ENCODE data around the gene ANGPT4. TPM values are rescaled to one million over a fixed set of nuclear protein-coding genes. Genes with fewer than 3 reads are reported as not detected.

Gene ANGPT4
- total RNA-seq, 1 experiment from 2014 or later: not detected

DNA sequence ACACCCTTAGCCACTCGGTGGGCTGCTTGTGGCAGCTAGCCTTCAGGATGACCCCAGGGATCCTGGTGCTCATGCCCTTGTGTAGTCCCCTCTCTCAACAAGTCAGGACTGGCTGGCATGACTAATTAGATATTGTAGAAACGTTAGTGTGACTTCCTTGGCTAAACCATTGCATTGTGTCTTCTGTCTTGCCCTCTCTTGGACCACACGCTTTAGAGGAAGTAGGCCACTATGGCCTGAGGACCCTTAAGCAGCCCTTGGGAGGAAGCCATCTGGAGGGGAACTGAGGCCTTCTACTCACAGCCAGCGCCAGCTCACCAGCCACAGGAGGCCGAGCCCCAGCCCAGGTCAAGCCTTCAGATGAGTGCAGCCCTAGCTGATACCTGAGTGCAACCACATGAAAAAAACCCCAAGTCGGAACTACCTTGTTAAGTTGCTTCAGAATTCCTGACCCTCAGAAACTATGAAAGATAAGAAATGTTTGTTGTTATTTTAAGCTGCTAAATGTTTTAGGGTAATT lies 10.1 kb downstream of the ANGPT4 start:
- Histone ChIP-seq H3K36me3 (ENCODE audit: control insufficient read depth, insufficient read depth, low read length) (no peaks in the 10 kb centered on the region), H3K4me1 (ENCODE audit: control insufficient read depth, insufficient read depth, low read length) (peaks cover 5% of the 10 kb centered on the region), H3K27me3 (ENCODE audit: control insufficient read depth, insufficient read depth, low read length) (no peaks in the 10 kb centered on the region), H3K4me3 (ENCODE audit: low read depth in 2 of 2, low read length in 2 of 2) (no peak overlapping the region), H3K27ac (ENCODE audit: low read length) (no peak overlapping the region), H3K9me3 (ENCODE audit: control insufficient read depth, insufficient read depth, low read depth, low read length) (no peaks in the 10 kb centered on the region)
- ChIA-PET CTCF (no interaction called here), POLR2A (no interaction called here)
- TF ChIP-seq TCF7L2 (IDR thresholded peaks at IDR 0.05; ENCODE audit: low read depth, low read length) (no peak), CTCF (IDR thresholded peaks at IDR 0.05) (no peak), POLR2AphosphoS5 (IDR thresholded peaks at IDR 0.05; ENCODE audit: low read depth, low read length) (no peak), SIN3A (IDR thresholded peaks at IDR 0.05; ENCODE audit: borderline replicate concordance, insufficient read depth, low read depth, low read length) (no peak)
- TF ChIP-seq, protein P1, sequence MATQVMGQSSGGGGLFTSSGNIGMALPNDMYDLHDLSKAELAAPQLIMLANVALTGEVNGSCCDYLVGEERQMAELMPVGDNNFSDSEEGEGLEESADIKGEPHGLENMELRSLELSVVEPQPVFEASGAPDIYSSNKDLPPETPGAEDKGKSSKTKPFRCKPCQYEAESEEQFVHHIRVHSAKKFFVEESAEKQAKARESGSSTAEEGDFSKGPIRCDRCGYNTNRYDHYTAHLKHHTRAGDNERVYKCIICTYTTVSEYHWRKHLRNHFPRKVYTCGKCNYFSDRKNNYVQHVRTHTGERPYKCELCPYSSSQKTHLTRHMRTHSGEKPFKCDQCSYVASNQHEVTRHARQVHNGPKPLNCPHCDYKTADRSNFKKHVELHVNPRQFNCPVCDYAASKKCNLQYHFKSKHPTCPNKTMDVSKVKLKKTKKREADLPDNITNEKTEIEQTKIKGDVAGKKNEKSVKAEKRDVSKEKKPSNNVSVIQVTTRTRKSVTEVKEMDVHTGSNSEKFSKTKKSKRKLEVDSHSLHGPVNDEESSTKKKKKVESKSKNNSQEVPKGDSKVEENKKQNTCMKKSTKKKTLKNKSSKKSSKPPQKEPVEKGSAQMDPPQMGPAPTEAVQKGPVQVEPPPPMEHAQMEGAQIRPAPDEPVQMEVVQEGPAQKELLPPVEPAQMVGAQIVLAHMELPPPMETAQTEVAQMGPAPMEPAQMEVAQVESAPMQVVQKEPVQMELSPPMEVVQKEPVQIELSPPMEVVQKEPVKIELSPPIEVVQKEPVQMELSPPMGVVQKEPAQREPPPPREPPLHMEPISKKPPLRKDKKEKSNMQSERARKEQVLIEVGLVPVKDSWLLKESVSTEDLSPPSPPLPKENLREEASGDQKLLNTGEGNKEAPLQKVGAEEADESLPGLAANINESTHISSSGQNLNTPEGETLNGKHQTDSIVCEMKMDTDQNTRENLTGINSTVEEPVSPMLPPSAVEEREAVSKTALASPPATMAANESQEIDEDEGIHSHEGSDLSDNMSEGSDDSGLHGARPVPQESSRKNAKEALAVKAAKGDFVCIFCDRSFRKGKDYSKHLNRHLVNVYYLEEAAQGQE (IDR thresholded peaks at IDR 0.05; ENCODE audit: insufficient read depth in 1 of 2, low read depth in 2 of 2, low read length in 1 of 2): no peak
- DNase-seq (ENCODE audit: low read depth, low spot score) (no peak), ATAC-seq (no peak)
- intact Hi-C loops (cut with micrococcal nuclease; ENCODE audit: unreplicated experiment) (no loop called here), in situ Hi-C loops (cut with HindIII; ENCODE audit: low pct_unique_long_range_greater_than_20kb, low sequenced_read_pairs) (no loop called here)
- BruUV-seq (replicated peaks): no TSS peak

DNA sequence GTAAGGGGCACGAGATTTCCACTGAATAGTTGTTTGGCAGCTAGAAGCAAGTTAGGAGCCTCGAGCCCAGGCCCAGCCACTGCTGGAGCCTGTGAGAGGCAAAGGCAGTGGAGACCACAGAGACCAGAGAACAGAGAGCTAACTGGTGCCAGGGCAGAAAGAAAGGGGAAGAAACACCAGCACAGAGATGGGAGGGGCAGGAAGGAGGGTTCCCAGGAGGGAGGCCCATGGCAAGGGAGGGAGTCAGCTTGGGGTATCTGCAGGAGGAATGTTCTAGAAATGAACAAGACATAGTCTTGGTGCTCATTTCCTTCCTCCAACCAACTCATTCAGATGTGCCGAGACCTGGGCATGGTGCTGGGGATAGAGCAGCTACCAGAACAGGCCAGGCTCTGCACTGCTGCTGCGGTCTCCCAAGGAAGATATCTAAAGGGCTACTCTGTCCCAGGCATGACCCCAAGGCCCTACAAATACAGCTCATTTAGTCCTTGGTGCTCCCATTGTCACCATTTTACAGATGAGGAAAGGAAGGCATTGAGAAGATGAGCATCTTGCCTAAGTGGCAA lies 10.7 kb downstream of the ANGPT4 start:
- CTCF ChIA-PET: no interaction called here
- TF ChIP-seq SIN3A (IDR thresholded peaks at IDR 0.05; ENCODE audit: borderline replicate concordance, insufficient read depth, low read depth, low read length) (no peak), POLR2AphosphoS5 (IDR thresholded peaks at IDR 0.05; ENCODE audit: low read depth, low read length) (no peak), TCF7L2 (IDR thresholded peaks at IDR 0.05; ENCODE audit: low read depth, low read length) (no peak), CTCF (IDR thresholded peaks at IDR 0.05) (no peak)
- TF ChIP-seq, protein P1 (IDR thresholded peaks at IDR 0.05; ENCODE audit: insufficient read depth in 1 of 2, low read depth in 2 of 2, low read length in 1 of 2): no peak
- H3K27me3 ChIP-seq (ENCODE audit: control insufficient read depth, insufficient read depth, low read length): no peaks in the 10 kb centered on the region
- DNase-seq (ENCODE audit: low read depth, low spot score): no peak
- H3K4me1 ChIP-seq (ENCODE audit: control insufficient read depth, insufficient read depth, low read length): peaks cover 2% of the 10 kb centered on the region
- in situ Hi-C loops (cut with HindIII; ENCODE audit: low pct_unique_long_range_greater_than_20kb, low sequenced_read_pairs) (no loop called here), intact Hi-C loops (cut with micrococcal nuclease; ENCODE audit: unreplicated experiment) (no loop called here)
- ATAC-seq: no peak
- POLR2A ChIA-PET: no interaction called here
- no TSS peak for BruUV-seq (replicated peaks)
- H3K9me3 ChIP-seq (ENCODE audit: control insufficient read depth, insufficient read depth, low read depth, low read length): no peaks in the 10 kb centered on the region
- H3K4me3 ChIP-seq (ENCODE audit: low read depth in 2 of 2, low read length in 2 of 2): no peak overlapping the region
- no peak overlapping the region for H3K27ac ChIP-seq (ENCODE audit: low read length)
- no peaks in the 10 kb centered on the region for H3K36me3 ChIP-seq (ENCODE audit: control insufficient read depth, insufficient read depth, low read length)
